HG03439 (cell line): ENCODE results near the gene CCDC102A.
A peak's percentile ranks its signal among the peaks of the same experiment; 100 is the strongest.
"Not testable (repeated sequence)": the region's sequence is repeated elsewhere in the genome, so short reads cannot be mapped to it uniquely, and the experiment has no call there.

ENCODE experiments used
- ATAC-seq: cut with Tn5 transposase; IDR thresholded peaks from one replicate; pipeline ENCODE4 v1.9.1; 2021; ENCODE audit warnings: mild to moderate bottlenecking, moderate library complexity; ENCODE audit not compliant: unreplicated experiment

CCDC102A gene

DNA sequence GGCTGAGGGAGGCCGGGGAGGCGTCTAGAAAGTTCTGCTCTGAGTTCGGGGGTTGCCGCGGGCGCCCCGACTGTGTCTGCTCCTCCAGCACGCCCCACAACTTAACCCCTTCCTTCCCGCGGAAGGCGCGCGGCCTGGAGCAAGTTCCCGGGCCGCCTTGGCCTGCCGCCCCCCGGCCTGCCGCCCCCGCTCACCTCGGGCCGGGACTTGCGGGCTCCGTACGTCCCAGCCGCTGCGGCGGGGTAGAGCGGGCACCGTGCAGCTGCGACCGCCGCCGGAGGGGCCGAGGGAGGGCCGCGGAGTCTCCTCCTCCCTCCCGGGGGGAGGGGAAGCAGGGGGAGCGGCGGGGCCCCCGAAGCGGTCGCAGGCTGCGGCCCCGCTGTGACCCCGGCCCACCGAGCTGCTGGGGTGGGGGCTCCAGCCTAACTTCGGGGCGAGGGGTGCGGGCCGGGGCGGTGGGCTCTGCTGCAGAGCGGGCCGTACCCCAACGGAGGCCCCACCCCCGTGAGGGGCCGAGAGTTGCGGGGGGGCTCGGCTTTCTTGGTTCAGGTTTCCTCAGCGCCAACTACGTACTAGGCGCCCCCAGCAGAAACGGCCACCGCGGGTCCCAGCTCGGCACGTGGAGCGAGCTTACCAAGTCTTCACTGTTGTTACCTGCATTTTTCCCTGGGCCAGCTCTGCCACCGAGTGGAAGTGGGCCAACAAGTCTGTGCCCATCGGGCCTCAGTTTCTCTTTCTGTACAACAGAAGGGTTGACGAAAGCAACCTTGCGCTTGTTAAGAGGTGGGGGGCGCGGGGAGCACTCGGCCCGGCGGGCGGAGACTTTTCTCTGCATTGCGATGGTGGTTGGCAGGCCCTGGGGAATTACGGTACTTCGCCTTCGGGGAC, at the start of gene CCDC102A:
CCDC102A (minus strand) TSS at position 266 of the 888 bp plus-strand sequence. CDS start 7,394 bp downstream, outside the sequence.
- peak; percentile 11 for ATAC-seq

DNA sequence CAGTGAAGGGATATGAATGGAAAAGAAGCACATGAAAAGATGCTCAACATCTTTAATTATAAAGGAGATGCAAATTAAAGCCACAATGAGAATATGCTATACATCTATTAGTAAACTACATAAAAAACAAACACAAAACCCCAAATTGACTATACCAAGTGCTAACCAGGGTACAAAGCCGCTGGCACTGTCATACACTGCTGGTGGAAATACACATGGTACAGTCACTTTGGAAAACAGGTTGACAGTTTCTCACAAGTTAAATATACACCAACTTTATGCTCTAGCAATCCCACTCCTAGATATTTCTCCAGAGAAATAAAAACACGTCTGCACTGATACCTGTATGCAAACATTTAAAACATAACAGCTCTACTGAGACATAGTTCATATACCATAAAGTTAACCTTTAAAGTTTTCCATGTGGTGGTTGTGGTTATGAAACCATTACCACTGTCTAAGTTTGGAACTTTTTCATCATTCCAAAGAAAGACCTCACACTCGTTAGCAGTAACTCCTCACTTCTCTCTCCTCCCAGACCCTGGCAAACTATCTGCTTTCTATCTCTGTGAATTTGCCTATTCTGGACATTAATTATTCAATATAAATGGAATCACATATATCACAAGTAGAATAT, 48.8 kb upstream of the CCDC102A start:
- no peak for ATAC-seq

DNA sequence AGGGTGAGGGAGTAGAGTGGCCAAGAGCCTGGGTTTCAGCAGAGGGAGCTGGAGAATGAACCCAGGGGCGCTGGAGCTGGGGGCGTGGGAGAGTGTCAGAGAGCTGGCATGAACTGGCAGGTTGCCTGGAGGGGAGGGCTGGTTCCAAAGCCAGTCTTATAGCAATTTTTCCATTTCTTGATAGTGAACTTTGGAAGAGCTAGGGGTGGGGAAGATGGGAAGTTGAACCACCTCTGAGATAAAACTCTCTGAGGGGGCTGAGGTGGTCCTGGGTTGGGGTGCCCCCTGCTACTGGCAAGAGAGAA, 42.9 kb upstream of the CCDC102A start:
- no peak for ATAC-seq

DNA sequence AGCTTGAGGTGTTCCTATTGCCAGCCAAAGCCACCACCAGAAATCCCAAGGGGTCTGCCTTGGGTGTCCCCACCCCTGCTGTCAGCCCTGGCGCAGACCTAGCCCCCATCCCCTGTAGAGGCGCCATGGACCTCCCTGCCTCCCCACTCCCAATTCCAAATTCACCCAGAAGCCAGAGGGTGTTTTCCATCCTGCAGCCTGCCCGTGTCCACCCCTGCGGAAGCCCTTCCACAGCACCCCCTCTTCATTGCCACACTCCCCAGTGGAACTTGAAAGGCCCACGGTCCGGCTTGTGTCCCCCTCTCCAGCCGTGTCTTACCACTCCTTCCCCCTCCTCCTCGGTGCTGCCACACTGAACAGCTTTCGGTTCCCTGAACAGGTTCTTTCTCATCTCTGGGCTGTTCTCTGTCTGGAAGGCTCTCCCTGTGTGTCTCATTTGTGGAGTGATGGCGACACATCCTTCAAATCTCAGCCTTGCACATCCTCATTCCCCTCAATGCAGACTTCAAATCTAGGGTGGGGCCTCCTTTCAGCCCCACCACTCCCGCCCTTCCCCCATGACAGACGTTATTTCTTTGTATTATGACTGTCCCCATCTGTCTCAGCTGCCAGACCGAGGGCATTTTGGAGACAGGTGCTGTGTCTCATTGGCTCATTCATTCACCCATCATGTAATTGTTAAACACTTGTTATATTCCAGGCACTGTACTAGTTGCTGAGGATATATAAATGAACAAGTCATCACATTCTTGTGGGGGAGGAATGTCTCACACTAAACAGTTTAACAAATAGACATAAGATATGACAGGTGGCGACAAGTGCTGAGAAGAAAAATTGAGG, 42.4 kb upstream of the CCDC102A start:
- no peak for ATAC-seq

DNA sequence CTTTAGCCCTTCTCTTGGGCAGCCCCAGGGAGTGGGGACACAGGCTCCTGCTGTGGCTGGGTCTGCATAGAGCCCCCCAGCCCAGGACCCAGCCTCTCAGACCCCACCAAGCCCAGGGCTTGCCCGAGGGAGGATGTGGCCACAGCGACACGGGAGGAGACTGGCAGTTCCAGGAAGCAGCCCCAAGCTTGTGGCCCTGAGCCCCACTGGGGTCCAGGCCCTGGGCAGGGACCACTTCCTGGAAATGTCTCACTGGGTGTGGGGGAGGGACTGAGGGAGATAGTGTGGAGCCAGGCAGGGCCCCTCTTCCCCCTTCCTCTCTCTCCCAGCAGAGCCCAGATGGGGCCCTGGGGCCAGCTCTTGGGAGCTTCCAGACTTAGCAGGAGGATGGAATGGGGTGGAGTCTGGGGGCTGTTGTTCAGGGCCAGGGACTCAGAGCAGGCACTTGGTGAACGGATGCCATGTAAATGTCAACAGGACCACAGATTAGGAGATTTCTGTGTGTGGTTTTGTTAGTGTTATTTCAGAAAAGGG, 41.4 kb upstream of the CCDC102A start:
- no peak for ATAC-seq

DNA sequence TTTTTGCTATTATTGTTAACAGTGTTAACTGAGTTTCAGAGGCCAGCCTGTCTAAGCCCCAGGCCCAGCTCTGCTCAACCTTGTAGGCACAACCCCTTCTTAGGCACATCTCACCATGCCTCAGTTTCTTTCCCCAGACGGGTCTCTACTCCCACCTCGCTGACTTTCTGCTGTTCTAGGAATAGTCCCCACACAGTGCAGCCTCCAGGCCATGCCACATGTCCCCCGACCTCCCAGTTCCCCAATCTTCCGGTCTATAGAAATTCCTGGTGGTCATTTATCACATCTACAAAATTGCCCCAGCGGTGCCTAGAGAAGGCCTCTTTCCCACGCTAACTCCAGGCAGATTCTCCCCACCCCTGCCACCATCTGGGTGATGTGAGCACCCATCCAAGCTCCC, 40.8 kb upstream of the CCDC102A start:
- ATAC-seq, result no peak

DNA sequence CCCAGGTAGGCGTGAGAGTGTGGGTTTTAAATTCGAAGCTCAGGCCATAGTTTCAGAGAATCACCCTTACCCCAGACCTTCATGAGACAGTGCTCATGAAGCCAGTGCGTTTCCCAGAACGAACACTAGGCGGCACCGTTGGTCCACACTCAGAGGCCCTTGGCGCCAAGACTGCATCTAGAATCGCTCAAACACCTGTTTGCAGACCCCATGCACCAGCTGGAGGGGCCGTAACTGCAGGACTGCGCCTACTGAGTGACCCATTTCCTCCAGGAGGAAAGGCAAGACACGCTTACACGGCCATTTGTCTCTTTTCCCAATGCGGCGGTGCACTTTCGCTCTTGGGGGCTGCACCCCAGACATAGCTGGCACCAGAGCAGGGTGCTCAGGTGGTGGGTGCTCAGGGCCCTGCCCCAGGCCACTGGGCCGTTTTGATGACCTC, 40.1 kb upstream of the CCDC102A start:
- ATAC-seq, result no peak

DNA sequence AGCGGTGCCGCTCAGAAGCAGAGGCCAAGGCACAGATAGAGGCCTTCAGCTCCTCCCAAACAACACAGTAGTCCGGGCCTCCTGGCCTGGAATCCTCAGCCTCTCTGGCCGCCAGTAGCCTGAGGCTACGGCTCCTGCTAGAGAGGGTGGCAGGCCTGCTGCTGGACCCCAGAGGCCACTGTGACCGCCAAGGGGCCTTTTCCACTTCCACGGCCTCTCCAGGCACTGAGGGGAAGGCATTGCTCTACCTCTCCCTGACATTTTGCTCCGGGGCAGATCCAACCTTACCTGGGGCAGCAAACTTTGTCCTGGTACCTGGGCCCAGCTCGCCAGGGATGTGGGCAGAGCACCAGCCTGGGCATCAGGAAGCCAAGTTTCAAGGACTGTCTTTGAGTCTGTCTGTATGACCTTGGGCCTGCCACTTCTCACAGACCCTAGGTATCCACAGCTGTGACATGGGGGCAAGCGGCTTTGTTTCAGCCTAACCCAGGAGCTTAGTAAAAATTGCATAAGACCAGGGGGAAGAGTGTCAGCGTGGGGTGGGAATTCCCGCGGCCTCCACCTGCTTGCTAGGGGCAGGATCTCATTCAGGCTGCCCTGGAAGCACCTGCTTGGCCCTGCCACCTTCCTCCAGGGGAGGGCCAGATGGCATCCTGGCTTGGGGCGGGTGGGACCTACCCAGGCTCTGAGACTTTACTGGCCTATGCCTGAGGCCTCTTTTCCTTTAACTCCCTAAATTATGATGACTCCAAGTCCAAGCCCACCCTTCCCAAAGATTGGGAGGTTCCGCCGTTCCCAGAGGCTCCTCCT, 39.3 kb upstream of the CCDC102A start:
- no peak for ATAC-seq

DNA sequence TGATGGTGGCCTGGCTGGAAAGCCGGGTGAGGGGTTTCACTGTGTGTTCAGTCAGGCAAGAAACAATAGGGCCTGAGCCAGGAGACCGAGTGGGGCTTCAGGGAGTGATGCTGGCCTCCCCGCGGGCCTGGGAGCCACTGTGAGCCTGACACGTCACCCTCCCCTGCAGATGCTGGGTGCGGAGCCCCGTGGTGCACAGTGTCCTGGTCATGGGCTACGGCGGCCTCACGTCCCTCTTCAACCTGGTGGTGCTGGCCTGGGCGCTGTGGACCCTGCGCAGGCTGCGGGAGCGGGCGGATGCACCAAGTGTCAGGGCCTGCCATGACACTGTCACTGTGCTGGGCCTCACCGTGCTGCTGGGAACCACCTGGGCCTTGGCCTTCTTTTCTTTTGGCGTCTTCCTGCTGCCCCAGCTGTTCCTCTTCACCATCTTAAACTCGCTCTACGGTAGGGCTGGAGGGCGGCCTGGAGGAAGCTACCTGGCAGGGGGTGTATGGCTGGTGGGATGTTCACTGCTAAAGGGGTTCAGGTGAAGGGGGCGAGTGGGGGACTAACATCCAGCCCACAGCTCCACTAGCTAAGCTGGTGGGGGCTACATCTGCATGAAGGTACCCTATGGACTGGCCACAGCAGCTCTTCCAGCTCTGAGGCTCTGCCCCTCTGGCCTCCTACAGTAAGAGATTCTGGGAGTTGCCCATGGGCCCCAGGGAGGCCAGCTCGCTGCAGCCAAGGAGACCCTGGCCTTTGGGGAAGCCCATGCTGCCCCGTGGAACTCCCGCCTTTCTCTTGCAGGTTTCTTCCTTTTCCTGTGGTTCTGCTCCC, 38.5 kb upstream of the CCDC102A start:
- ATAC-seq, result no peak

DNA sequence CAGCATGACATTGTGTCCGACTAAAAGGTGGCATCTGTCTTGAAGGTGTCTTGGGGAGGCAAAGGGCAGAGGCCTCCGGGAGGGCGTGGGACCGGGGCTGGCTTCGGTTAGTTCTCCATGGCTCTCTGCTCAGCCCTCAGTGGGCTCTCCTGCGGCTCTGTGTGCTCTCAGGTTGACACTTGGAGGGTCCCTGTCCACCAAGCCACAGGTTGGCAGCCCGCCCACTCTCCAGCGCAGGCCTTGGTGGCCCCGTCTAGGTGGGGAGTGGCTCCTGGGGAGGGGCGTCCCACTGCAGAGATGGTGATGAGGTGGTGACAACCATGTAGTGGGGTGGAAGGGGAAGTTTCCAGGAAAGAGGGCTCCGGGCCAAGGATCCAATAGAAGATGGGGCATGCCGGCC, 37.7 kb upstream of the CCDC102A start:
- ATAC-seq, result no peak

DNA sequence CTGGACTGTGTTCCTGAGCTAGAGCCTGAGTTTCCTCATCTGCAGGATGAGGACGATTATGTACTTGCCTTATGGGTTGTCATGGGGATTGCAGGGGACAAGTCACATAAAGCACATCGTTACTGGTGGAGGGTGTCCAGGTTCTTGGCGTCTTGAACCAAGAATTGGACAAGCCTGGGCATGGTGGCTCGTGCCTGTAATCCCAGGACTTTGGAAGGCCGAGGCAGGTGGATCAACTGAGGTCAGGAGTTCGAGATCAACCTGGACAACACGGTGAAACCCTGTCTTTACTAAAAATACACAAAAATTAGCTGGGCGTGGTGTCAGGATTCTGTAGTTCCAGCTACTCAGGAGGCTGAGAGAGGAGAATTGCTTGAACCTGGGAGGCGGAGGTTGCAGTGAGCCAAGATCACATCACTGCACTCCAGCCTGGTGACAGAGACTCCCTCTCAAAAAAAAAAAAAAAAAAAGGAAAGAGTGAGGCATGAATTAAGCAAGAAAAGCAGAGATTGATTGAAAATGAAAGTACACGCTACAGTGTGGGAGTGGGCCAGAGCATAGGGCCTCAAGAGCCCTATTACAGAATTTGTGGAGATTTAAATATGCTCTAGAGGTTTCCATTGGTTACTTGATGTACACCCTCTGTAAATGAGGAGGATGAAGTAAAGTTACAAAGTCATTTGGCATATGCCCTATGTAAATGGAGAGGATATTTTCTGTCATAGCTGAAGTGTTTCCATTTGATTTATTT, 36.8 kb upstream of the CCDC102A start:
- no peak for ATAC-seq

DNA sequence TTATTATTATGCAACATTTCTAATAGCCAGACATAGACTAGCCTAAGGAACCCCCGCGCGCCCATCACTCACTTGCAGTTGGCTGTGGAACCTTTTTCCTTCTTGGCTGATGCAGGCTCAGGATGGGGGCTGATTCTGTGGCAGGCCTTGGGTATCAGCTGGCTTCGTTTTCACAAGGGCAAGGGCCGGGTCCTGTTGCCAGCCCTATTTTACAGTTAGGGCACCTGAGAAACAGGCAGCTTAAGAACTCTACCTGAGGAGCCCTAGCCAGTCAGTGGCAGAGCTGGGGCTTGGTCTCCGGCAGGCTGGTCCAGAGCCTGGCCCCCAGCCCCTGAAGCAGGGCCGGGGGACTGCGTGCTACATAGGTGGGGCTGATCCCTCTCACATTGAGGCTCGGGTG, 34.7 kb upstream of the CCDC102A start:
- no peak for ATAC-seq

DNA sequence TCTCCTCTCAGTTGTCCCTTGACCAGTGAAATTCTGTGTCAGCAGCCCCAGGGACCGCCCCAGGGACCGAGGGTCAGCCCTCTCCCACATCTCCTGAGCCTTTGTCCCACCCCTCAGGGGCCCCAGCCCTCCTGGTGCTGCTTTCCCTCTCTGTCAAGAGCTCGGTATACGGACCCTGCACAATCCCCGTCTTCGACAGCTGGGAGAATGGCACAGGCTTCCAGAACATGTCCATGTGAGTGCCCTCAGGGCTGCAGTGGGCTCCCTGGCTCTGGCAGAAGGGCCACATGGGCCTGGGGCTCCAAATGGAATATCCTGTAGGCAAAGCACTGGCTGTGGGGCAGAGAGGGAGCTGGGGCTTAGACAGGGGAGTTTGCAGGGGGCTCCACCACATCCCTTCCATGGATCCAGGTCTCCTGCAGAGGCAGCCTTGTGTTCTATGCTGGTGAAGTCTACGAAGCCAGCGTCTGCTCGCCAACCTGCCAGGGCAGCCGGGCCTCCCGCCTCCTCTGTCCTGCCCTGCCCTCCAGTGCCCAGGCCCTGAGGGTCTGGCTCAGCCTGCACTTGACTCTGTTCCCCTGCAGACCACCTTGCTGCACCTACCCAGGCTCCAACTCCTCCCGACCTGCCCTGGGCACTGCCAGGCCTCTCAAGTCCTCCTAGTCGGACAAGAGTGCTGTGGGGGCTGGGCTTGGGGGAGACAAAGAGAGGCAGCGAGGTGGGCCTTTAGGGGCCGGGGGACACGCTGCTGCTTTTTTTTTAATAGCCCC, 34.1 kb upstream of the CCDC102A start:
- no peak for ATAC-seq

DNA sequence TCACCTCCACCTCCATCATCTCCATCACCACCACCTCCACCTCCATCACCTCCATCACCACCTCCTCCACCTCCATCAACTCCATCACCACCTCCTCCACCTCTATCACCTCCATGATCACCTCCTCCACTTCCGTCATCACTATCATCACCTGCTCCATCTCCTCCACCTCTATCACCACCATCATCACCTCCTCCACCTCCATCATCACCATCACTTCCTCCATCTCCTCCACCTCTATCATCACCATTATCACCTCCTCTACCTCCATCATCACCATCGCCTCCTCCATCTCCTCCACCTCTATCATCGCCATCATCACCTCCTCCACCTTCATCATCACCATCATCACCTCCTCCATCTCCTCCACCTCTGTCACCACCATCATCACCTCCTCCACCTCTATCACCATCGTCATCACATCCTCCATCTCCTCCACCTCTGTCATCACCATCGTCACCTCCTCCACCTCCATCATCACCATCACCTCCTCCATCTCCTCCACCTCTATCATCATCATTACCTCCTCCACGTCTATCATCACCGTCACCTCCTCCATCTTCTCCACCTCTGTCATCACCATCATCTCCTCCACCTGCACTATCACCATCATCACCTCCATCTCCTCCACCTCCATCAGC, 33.1 kb upstream of the CCDC102A start:
- ATAC-seq, result no peak

DNA sequence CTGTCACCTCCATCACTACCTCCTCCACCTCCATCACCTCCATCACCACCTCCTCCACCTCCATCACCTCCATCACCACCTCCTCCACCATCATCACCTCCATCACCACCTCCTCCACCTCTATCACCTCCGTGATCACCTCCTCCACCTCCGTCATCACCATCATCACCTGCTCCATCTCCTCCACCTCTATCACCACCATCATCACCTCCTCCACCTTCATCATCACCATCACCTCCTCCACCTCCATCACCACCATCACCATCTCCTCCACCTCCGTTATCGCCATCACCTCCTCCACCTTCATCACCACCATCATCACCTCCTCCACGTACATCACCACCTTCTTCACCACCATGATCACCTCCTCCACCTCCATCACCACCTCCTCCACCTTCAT, 32.4 kb upstream of the CCDC102A start:
- ATAC-seq, result not testable (repeated sequence)

DNA sequence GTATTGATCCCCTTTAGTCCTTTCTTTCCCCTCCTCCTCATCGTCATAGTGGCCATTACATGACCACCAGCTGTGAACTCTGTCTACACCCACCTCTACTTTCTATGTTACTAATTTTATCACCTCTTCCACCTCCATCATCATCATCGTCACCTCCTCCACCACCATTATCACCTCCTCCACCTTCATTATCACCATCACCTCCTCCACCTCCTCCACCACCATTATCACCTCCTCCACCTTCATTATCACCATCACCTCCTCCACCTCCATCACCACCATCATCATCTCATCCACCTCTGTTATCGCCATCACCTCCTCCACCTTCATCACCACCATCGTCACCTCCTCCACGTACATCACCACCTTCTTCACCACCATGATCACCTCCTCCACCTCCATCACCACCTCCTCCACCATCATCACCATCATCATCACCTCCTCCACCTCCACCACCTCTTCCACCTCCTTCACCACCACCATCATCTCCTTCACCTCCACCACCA, 31.9 kb upstream of the CCDC102A start:
- ATAC-seq, result no peak

DNA sequence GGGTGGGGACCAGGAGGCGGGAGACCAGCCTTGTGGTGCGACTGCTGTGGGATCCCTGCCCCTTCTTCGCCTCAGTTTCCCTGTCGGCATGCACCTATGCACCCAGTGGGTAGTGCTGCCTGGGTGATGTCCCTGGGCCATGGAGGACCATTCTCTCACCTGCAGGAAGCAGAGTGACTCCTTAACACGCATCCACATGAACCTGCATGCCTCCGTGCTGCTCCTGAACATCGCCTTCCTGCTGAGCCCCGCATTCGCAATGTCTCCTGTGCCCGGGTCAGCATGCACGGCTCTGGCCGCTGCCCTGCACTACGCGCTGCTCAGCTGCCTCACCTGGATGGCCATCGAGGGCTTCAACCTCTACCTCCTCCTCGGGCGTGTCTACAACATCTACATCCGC, 31.3 kb upstream of the CCDC102A start:
- ATAC-seq, result no peak
